GM23338 (cell line): ENCODE data around the gene RTL1. TPM values are rescaled to one million over a fixed set of nuclear protein-coding genes. Genes with fewer than 3 reads are reported as not detected.

Experiments
- ATAC-seq: fragments of 200-7000 bp; cut with Tn5 transposase; 3 replicates; pipeline ENCODE4 v1.9.1; 2020
- DNase-seq: peaks from one replicate; pipeline ENCODE4 v3.0.0-alpha.2; 2015; ENCODE audit warnings: low spot score
- H2AFZ ChIP-seq: fragments of 200-600 bp; sonication (generic); 2 replicates; pipeline ENCODE4 v1.8.0; 2016; ENCODE audit warnings: antibody characterized with exemption, mild to moderate bottlenecking, moderate library complexity
- H3F3A ChIP-seq: fragments of 200-600 bp; sonication (generic); replicated peaks from 2 replicates; pipeline ENCODE4 v1.8.0; 2017; ENCODE audit warnings: antibody characterized with exemption, mixed run types, low read depth
- H3K27ac ChIP-seq: fragments of 200-600 bp; sonication (generic); 2 replicates; pipeline ENCODE4 v1.6.1; 2016; ENCODE audit warnings: low read depth
- H3K27me3 ChIP-seq: fragments of 200-600 bp; sonication (generic); 2 replicates; pipeline ENCODE4 v1.8.0; 2016; ENCODE audit warnings: mild to moderate bottlenecking, mixed run types, moderate library complexity; ENCODE audit not compliant: insufficient read depth
- H3K36me3 ChIP-seq: fragments of 200-600 bp; sonication (generic); 2 replicates; pipeline ENCODE4 v1.8.0; 2016; ENCODE audit warnings: mild to moderate bottlenecking; ENCODE audit not compliant: insufficient read depth
- H3K4me1 ChIP-seq: fragments of 200-600 bp; sonication (generic); 2 replicates; pipeline ENCODE4 v1.8.0; 2016; ENCODE audit warnings: mild to moderate bottlenecking, moderate library complexity; ENCODE audit not compliant: insufficient read depth
- H3K4me2 ChIP-seq: fragments of 200-600 bp; sonication (generic); 2 replicates; pipeline ENCODE4 v1.7.1; 2017; ENCODE audit warnings: mixed run types
- H3K4me3 ChIP-seq: fragments of 200-600 bp; sonication (generic); 2 replicates; pipeline ENCODE4 v1.6.1; 2016; ENCODE audit warnings: mixed run types
- H3K79me2 ChIP-seq: fragments of 200-600 bp; sonication (generic); replicated peaks from 2 replicates; pipeline ENCODE4 v1.8.0; 2017; ENCODE audit warnings: mild to moderate bottlenecking; ENCODE audit not compliant: insufficient read depth
- H3K9me2 ChIP-seq: fragments of 200-600 bp; sonication (generic); 2 replicates; pipeline ENCODE4 v1.8.0; 2017; ENCODE audit not compliant: insufficient read depth
- H4K20me1 ChIP-seq: fragments of 200-600 bp; sonication (generic); replicated peaks from 2 replicates; pipeline ENCODE4 v1.8.0; 2017; ENCODE audit warnings: mild to moderate bottlenecking; ENCODE audit not compliant: insufficient read depth
- H3K27ac Mint-ChIP-seq: 2 replicates; pipeline ENCODE4 v1.8.0; 2020; ENCODE audit warnings: inconsistent platforms, mild to moderate bottlenecking, moderate library complexity, mixed read lengths
- H3K27me3 Mint-ChIP-seq: 3 replicates; pipeline ENCODE4 v1.8.0; 2022; ENCODE audit warnings: low read depth, mild to moderate bottlenecking, moderate library complexity, mixed read lengths, inconsistent platforms; ENCODE audit not compliant: insufficient read depth, poor library complexity
- H3K36me3 Mint-ChIP-seq: 3 replicates; pipeline ENCODE4 v1.8.0; 2021; ENCODE audit warnings: low read depth, mild to moderate bottlenecking, inconsistent platforms, moderate library complexity, mixed read lengths
- H3K4me1 Mint-ChIP-seq: 3 replicates; pipeline ENCODE4 v1.8.0; 2020; ENCODE audit warnings: mild to moderate bottlenecking, inconsistent platforms, mixed read lengths
- H3K4me3 Mint-ChIP-seq: 3 replicates; pipeline ENCODE4 v1.8.0; 2021; ENCODE audit warnings: moderate library complexity, mild to moderate bottlenecking, inconsistent platforms, mixed read lengths
- H3K9me3 Mint-ChIP-seq: 3 replicates; pipeline ENCODE4 v1.8.0; 2020; ENCODE audit warnings: moderate library complexity, mild to moderate bottlenecking, inconsistent platforms, mixed read lengths
- CREB1 ChIP-seq: fragments of 250-450 bp; sonication (Bioruptor Pico); IDR thresholded peaks from 2 replicates; pipeline ENCODE4 v1.5.0; 2020; ENCODE audit warnings: low read depth, mild to moderate bottlenecking, moderate library complexity
- CTCF ChIP-seq, 2 experiments: fragments of 200-600 bp in 1 of 2; sonication (generic) in 1 of 2; conservative IDR thresholded peaks; 2 replicates each; pipeline versions ENCODE4 v1.5.1 to v1.6.1; 2016 to 2017; ENCODE audit warnings: antibody characterized with exemption in 2 of 2, low read depth in 2 of 2, mild to moderate bottlenecking in 2 of 2, moderate library complexity in 1 of 2
- EZH2 ChIP-seq: fragments of 200-600 bp; sonication (generic); IDR thresholded peaks from one replicate; pipeline ENCODE4 v1.8.0; 2017; ENCODE audit warnings: antibody characterized with exemption, mild to moderate bottlenecking, low read depth; ENCODE audit not compliant: unreplicated experiment
- JUNB ChIP-seq: IDR thresholded peaks from one replicate; pipeline ENCODE4 v1.6.1; 2016; ENCODE audit warnings: antibody characterized with exemption; ENCODE audit not compliant: unreplicated experiment
- STAT1 ChIP-seq: IDR thresholded peaks from one replicate; pipeline ENCODE4 v1.6.1; 2016; ENCODE audit warnings: antibody characterized with exemption; ENCODE audit not compliant: unreplicated experiment
- ZNF114 ChIP-seq: fragments of 250-450 bp; sonication (Bioruptor Pico); IDR thresholded peaks from 2 replicates; pipeline ENCODE4 v1.5.0; 2020; ENCODE audit warnings: mild to moderate bottlenecking, moderate library complexity
- ZNF331 ChIP-seq: fragments of 250-450 bp; sonication (Bioruptor Pico); IDR thresholded peaks from 2 replicates; pipeline ENCODE4 v1.5.0; 2020; ENCODE audit warnings: low read depth, mild to moderate bottlenecking, moderate library complexity
- polyA plus RNA-seq: library from polyadenylated mRNA; unstranded; fragments of >200 nt; fragmentation: Nextera tagmentation; extraction: Ambion mirVana; gene quantifications from 2 replicates; pipeline ENCODE4 v1.2.1, GENCODE V29; 2016
- total RNA-seq: library from RNA; depleted of rRNA; stranded (reverse); fragments of >200 nt; shearing (Covaris generic); gene quantifications from 2 replicates; pipeline ENCODE4 v1.2.3, GENCODE V29; 2014
- TF ChIP-seq, protein P1 (sequence below): IDR thresholded peaks from one replicate; pipeline ENCODE4 v1.6.1; 2018; ENCODE audit warnings: antibody characterized with exemption; ENCODE audit not compliant: unreplicated experiment

RTL1 gene
- total and polyA plus RNA-seq, 2 experiments from 2014 or later = not detected

DNA sequence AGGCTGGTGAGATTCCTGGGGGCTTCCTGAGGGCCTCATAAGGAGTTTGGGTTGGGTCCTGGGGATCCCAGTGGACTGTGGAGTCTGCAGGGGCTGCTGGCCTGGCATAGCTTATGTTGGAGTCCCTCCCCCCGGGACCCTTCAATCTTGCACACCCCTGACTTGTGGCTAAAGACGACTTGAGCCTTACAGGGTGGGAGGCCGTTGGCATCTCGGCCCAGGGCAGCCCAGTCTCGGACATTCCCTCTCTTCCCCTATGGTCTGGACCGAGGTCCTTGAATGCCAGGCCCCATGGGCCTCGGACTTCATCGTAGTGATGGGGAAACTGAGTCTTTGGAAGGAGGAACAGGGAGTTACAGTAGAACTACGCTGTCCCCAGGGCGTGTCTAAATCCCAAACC lies 12.5 kb downstream of the RTL1 start:
- peaks cover 7% of the 10 kb centered on the region for H3K27me3 Mint-ChIP-seq

More for the DNA sequence above, 12.5 kb downstream of the RTL1 start:
- Mint-ChIP-seq H3K36me3 (no peaks in the 10 kb centered on the region), H3K4me3 (no peak overlapping the region), H3K9me3 (no peaks in the 10 kb centered on the region), H3K4me1 (peaks cover 17% of the 10 kb centered on the region), H3K27ac (no peak overlapping the region)
- DNase-seq = no peak
- Histone ChIP-seq H3K4me1 (no peaks in the 10 kb centered on the region; the same call in 1 of the 2 replicates), H3K27me3 (no peaks in the 10 kb centered on the region), H3K79me2 (no peaks in the 10 kb centered on the region), H3K36me3 (no peaks in the 10 kb centered on the region), H3F3A (no peaks in the 10 kb centered on the region), H3K4me2 (no peak overlapping the region), H4K20me1 (no peaks in the 10 kb centered on the region), H3K9me2 (no peaks in the 10 kb centered on the region), H2AFZ (no peak overlapping the region), H3K4me3 (no peak overlapping the region), H3K27ac (no peak overlapping the region)
- ATAC-seq = no peak
- TF ChIP-seq ZNF331 (no peak), STAT1 (no peak), JUNB (no peak), CTCF (conservative IDR thresholded peaks at IDR 0.05; ENCODE audit: low read depth in 2 of 2) (no peak), ZNF114 (CRISPR knock-in tag) (no peak), CREB1 (CRISPR knock-in tag) (no peak), EZH2 (no peak)
- TF ChIP-seq, protein P1, sequence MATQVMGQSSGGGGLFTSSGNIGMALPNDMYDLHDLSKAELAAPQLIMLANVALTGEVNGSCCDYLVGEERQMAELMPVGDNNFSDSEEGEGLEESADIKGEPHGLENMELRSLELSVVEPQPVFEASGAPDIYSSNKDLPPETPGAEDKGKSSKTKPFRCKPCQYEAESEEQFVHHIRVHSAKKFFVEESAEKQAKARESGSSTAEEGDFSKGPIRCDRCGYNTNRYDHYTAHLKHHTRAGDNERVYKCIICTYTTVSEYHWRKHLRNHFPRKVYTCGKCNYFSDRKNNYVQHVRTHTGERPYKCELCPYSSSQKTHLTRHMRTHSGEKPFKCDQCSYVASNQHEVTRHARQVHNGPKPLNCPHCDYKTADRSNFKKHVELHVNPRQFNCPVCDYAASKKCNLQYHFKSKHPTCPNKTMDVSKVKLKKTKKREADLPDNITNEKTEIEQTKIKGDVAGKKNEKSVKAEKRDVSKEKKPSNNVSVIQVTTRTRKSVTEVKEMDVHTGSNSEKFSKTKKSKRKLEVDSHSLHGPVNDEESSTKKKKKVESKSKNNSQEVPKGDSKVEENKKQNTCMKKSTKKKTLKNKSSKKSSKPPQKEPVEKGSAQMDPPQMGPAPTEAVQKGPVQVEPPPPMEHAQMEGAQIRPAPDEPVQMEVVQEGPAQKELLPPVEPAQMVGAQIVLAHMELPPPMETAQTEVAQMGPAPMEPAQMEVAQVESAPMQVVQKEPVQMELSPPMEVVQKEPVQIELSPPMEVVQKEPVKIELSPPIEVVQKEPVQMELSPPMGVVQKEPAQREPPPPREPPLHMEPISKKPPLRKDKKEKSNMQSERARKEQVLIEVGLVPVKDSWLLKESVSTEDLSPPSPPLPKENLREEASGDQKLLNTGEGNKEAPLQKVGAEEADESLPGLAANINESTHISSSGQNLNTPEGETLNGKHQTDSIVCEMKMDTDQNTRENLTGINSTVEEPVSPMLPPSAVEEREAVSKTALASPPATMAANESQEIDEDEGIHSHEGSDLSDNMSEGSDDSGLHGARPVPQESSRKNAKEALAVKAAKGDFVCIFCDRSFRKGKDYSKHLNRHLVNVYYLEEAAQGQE = no peak
